H9 (cell line): ENCODE measurements around the gene RAB30. TPM values are rescaled to one million over a fixed set of nuclear protein-coding genes. Genes with fewer than 3 reads are reported as not detected.

Source experiments
- DNase-seq: peaks from one replicate; pipeline ENCODE4 v3.0.0-alpha.2; 2017
- H2AFZ ChIP-seq: one replicate; pipeline ENCODE4 v1.6.1; 2013; ENCODE audit warnings: mild to moderate bottlenecking, low read length, control low read depth, moderate library complexity
- H2AK5ac ChIP-seq: 2 replicates; pipeline ENCODE4 v1.6.1; 2013; ENCODE audit warnings: low read length, control low read depth, mixed read lengths; ENCODE audit not compliant: insufficient read length
- H2BK120ac ChIP-seq: one replicate; pipeline ENCODE4 v1.6.1; 2013; ENCODE audit warnings: low read depth, mild to moderate bottlenecking, low read length, control low read depth, inconsistent platforms; ENCODE audit not compliant: poor library complexity, severe bottlenecking
- H2BK12ac ChIP-seq: 2 replicates; pipeline ENCODE4 v1.6.1; 2013; ENCODE audit warnings: low read length, control low read depth, mixed read lengths, low read depth; ENCODE audit not compliant: insufficient read length
- H2BK15ac ChIP-seq: 2 replicates; pipeline ENCODE4 v1.6.1; 2013; ENCODE audit warnings: low read depth, low read length, control low read depth
- H2BK20ac ChIP-seq: one replicate; pipeline ENCODE4 v1.6.1; 2013; ENCODE audit warnings: low read depth, mild to moderate bottlenecking, low read length, control low read depth, inconsistent platforms; ENCODE audit not compliant: poor library complexity, severe bottlenecking
- H2BK5ac ChIP-seq: 2 replicates; pipeline ENCODE4 v1.6.1; 2013; ENCODE audit warnings: low read length, control low read depth, mixed read lengths; ENCODE audit not compliant: insufficient read length
- H3K14ac ChIP-seq: 2 replicates; pipeline ENCODE4 v1.6.1; 2013; ENCODE audit warnings: low read length, control low read depth; ENCODE audit not compliant: insufficient read depth
- H3K18ac ChIP-seq: 2 replicates; pipeline ENCODE4 v1.6.1; 2013; ENCODE audit warnings: low read depth, mild to moderate bottlenecking, mixed read lengths, low read length, control low read depth; ENCODE audit not compliant: insufficient read length
- H3K23ac ChIP-seq: 2 replicates; pipeline ENCODE4 v1.6.1; 2013; ENCODE audit warnings: low read length, control low read depth, mixed read lengths, low read depth; ENCODE audit not compliant: insufficient read length
- H3K23me2 ChIP-seq: 2 replicates; pipeline ENCODE4 v1.6.1; 2013; ENCODE audit warnings: low read depth, mild to moderate bottlenecking, mixed read lengths, low read length, control low read depth; ENCODE audit not compliant: insufficient read length, poor library complexity, severe bottlenecking
- H3K27ac ChIP-seq: 2 replicates; pipeline ENCODE4 v1.5.1; 2013; ENCODE audit warnings: low read length, control low read depth, mixed read lengths, low read depth; ENCODE audit not compliant: insufficient read length
- H3K27me3 ChIP-seq: 2 replicates; pipeline ENCODE4 v1.6.1; 2013; ENCODE audit warnings: low read length, control low read depth, inconsistent platforms; ENCODE audit not compliant: insufficient read depth
- H3K4ac ChIP-seq: 2 replicates; pipeline ENCODE4 v1.6.1; 2013; ENCODE audit warnings: low read depth, mild to moderate bottlenecking, control low read depth, inconsistent platforms, low read length, moderate library complexity
- H3K4me1 ChIP-seq: 2 replicates; pipeline ENCODE4 v1.6.1; 2013; ENCODE audit warnings: low read length, control low read depth, inconsistent platforms; ENCODE audit not compliant: insufficient read depth
- H3K4me2 ChIP-seq: 2 replicates; pipeline ENCODE4 v1.6.1; 2013; ENCODE audit warnings: low read length, control low read depth, mixed read lengths; ENCODE audit not compliant: insufficient read length, insufficient read depth
- H3K56ac ChIP-seq: 2 replicates; pipeline ENCODE4 v1.6.1; 2013; ENCODE audit warnings: low read depth, mild to moderate bottlenecking, mixed read lengths, low read length, control low read depth; ENCODE audit not compliant: insufficient read length
- H3K79me1 ChIP-seq: 2 replicates; pipeline ENCODE4 v1.6.1; 2013; ENCODE audit warnings: low read depth, mild to moderate bottlenecking, moderate library complexity, low read length, control low read depth, inconsistent platforms; ENCODE audit not compliant: insufficient read depth, poor library complexity, severe bottlenecking
- H3K79me2 ChIP-seq: 2 replicates; pipeline ENCODE4 v1.6.1; 2013; ENCODE audit warnings: low read length, control low read depth, inconsistent platforms; ENCODE audit not compliant: insufficient read depth
- H3K9ac ChIP-seq: 2 replicates; pipeline ENCODE4 v1.6.1; 2013; ENCODE audit warnings: low read length, control low read depth, mixed read lengths; ENCODE audit not compliant: insufficient read length; ENCODE audit errors: extremely low read depth
- H3K9me3 ChIP-seq: one replicate; pipeline ENCODE4 v1.6.1; 2013; ENCODE audit warnings: low read depth, low read length, inconsistent platforms; ENCODE audit not compliant: control insufficient read depth
- H3T11ph ChIP-seq: one replicate; pipeline ENCODE4 v1.6.1; 2013; ENCODE audit warnings: mild to moderate bottlenecking, low read length, control low read depth, inconsistent platforms
- H4K20me1 ChIP-seq: one replicate; pipeline ENCODE4 v1.6.1; 2013; ENCODE audit not compliant: control insufficient read depth, insufficient read length, insufficient read depth
- H4K5ac ChIP-seq: 2 replicates; pipeline ENCODE4 v1.6.1; 2013; ENCODE audit warnings: low read depth, mild to moderate bottlenecking, mixed read lengths, low read length, control low read depth; ENCODE audit not compliant: insufficient read length
- H4K8ac ChIP-seq: replicated peaks from 2 replicates; pipeline ENCODE4 v1.6.1; 2013; ENCODE audit warnings: low read length, control low read depth, mixed read lengths, low read depth; ENCODE audit not compliant: insufficient read length
- H4K91ac ChIP-seq: 2 replicates; pipeline ENCODE4 v1.6.1; 2013; ENCODE audit warnings: low read depth, mild to moderate bottlenecking, moderate library complexity, mixed read lengths, low read length, control low read depth; ENCODE audit not compliant: insufficient read length
- H3K27ac Mint-ChIP-seq, 3 experiments: 2 replicates in 2 of 3; 3 replicates in 1 of 3; pipeline ENCODE4 v1.8.0; 2020 to 2021; ENCODE audit warnings: mixed read lengths in 3 of 3, mild to moderate bottlenecking in 1 of 3, moderate library complexity in 1 of 3
- H3K27me3 Mint-ChIP-seq: 2 replicates; pipeline ENCODE4 v1.8.0; 2021; ENCODE audit warnings: low read depth, mild to moderate bottlenecking, moderate library complexity, mixed read lengths
- H3K36me3 Mint-ChIP-seq, 3 experiments: 2 replicates in 2 of 3; 3 replicates in 1 of 3; pipeline ENCODE4 v1.8.0; 2020 to 2021; ENCODE audit warnings: low read depth in 3 of 3, mixed read lengths in 3 of 3; ENCODE audit not compliant: insufficient read depth in 1 of 3
- H3K4me1 Mint-ChIP-seq, 2 experiments: 2 replicates each; pipeline ENCODE4 v1.8.0; 2020; ENCODE audit warnings: mixed read lengths in 2 of 2
- H3K4me3 Mint-ChIP-seq, 2 experiments: 2 replicates in 1 of 2; 3 replicates in 1 of 2; pipeline ENCODE4 v1.8.0; 2020 to 2021; ENCODE audit warnings: mild to moderate bottlenecking in 2 of 2, mixed read lengths in 2 of 2, moderate library complexity in 1 of 2
- H3K9me3 Mint-ChIP-seq, 2 experiments: 2 replicates in 1 of 2; 3 replicates in 1 of 2; pipeline ENCODE4 v1.8.0; 2020; ENCODE audit warnings: mild to moderate bottlenecking in 2 of 2, mixed read lengths in 2 of 2, moderate library complexity in 1 of 2
- CTCF ChIP-seq: fragments of 200-600 bp; sonication (generic); conservative IDR thresholded peaks from 3 replicates; pipeline ENCODE4 v1.8.0; 2021; ENCODE audit warnings: antibody characterized with exemption, mild to moderate bottlenecking
- WGBS: extraction: QIAGEN DNeasy Blood & Tissue Kit; methylation state at CpG from one replicate; pipeline ENCODE4 v1.1.7; 2013; ENCODE audit warnings: missing lambda C conversion rate, low lambda C conversion rate, mixed read lengths; ENCODE audit not compliant: insufficient read length; ENCODE audit errors: extremely low coverage; 5-methylcytosine and 5-hydroxymethylcytosine counted together
- total RNA-seq: library from RNA; stranded (reverse); gene quantifications from 2 replicates; pipeline ENCODE4 v1.2.1, GENCODE V29; 2021

RAB30 gene
- total RNA-seq, 1 experiment from 2014 or later: 4.8 TPM

GRCh38 chr11:83042964-83043711 is 28.6 kb downstream of the RAB30 start:
- Histone ChIP-seq H3K23ac (no peak overlapping the region), H3K79me1 (no peaks in the 10 kb centered on the region), H3K27ac (no peak overlapping the region), H4K91ac (no peak overlapping the region), H3K4me1 (peaks cover 7% of the 10 kb centered on the region), H3K56ac (no peak overlapping the region), H3K9ac (no peak overlapping the region), H2BK20ac (no peak overlapping the region), H3K14ac (no peak overlapping the region), H2BK12ac (no peak overlapping the region), H4K8ac (no peak overlapping the region), H3K4me2 (no peak overlapping the region), H3T11ph (no peak overlapping the region), H3K79me2 (no peaks in the 10 kb centered on the region; the same call in 1 of the 2 replicates), H4K20me1 (no peaks in the 10 kb centered on the region), H2BK5ac (no peak overlapping the region), H3K9me3 (no peaks in the 10 kb centered on the region), H2BK120ac (no peak overlapping the region), H3K27me3 (no peaks in the 10 kb centered on the region), H3K23me2 (no peaks in the 10 kb centered on the region), H3K4ac (no peak overlapping the region), H3K18ac (no peak overlapping the region), H2AFZ (no peak overlapping the region), H2AK5ac (no peak overlapping the region), H4K5ac (no peak overlapping the region), H2BK15ac (no peak overlapping the region)
- no CpG with 5 or more reads among the region's 3 CpGs for WGBS
- Mint-ChIP-seq H3K36me3 (no peaks in the 10 kb centered on the region), H3K27ac (no peak overlapping the region), H3K9me3 (no peaks in the 10 kb centered on the region), H3K27me3 (no peaks in the 10 kb centered on the region), H3K4me3 (no peak overlapping the region), H3K4me1 (peaks cover 15 to 20% of the 10 kb centered on the region in 2 experiments)
- no peak for TF ChIP-seq CTCF
- DNase-seq: no peak
